KOPT-K1 (cell line): Measurements from ENCODE around the gene CABLES1.
A peak's percentile ranks its signal among the peaks of the same experiment; 100 is the strongest.

Source experiments
- H3K27ac ChIP-seq: fragments of 200-600 bp; sonication (generic); 2 replicates; pipeline ENCODE4 v1.5.1; 2016; ENCODE audit warnings: antibody characterized with exemption, mild to moderate bottlenecking, low read depth, low read length; ENCODE audit not compliant: poor library complexity, severe bottlenecking
- H3K36me3 ChIP-seq: fragments of 200-600 bp; sonication (generic); 2 replicates; pipeline ENCODE4 v1.5.1; 2017; ENCODE audit warnings: antibody characterized with exemption, mild to moderate bottlenecking, low read length, moderate library complexity; ENCODE audit not compliant: insufficient read depth
- H3K9me3 ChIP-seq: fragments of 200-600 bp; sonication (generic); 2 replicates; pipeline ENCODE4 v1.5.1; 2017; ENCODE audit warnings: antibody characterized with exemption, low read length, mild to moderate bottlenecking; ENCODE audit not compliant: insufficient read depth, poor library complexity, severe bottlenecking

Gene CABLES1

DNA sequence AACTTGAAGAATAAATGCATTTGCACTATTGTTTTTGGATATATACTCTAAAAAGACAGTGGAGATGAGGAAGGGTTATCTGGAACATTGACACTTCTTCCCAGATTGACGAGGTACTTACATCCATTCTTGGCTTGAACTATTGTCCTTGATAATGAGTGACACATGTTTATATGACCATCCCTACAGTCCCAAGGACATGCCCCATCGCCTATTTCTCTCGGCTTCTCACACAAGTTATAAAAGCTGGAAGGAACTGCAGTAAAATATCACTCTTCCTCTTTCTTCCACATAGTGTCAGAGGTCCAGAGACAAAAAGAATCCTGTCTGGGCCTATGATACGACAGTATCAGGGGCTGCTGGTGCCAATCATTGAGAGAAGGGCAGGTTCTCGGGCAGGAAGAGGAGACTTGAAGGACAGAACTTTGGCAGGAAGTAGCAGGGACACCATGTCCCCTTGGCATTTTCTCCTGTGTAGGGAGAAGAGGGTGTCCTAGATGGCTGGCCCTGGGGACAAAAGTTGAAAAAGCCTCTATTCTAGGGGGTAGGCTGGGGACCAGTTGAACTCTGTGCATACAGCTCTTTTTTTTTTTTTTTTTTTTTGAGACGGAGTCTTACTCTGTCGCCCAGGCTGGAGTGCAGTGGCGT lies 5.8 kb upstream of the CABLES1 start:
- H3K9me3 ChIP-seq = no peaks in the 10 kb centered on the region
- no peak overlapping the region for H3K27ac ChIP-seq

DNA sequence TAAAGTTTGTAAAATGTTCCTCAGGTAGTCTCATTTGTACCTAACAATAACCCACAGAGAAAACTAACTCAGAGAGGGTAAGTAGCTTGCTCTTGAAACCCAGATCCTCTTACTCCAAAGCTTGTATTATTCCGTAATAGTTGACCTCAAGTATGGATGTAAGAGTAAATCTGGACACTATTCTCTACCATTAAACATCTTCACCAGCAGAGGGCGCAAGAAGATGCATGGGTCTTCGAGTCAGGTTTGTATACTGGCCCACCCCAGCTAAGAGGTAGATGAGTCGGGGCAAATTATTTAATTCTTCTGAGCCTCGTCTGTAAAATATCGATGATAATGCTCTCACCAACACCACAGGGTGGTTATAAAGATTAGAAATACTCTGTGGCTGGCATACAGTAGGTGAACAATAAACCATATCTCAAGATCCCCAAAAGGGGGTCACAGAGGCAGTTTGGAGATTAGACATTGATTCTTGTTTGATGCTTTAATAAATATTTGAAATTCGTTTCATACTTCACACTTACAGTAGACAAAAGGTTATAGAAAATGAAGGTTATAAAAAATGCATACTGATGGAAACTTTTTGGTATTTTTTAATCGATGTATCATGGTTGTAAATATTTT lies 3.5 kb upstream of the CABLES1 start:
- no peaks in the 10 kb centered on the region for H3K9me3 ChIP-seq
- no peak overlapping the region for H3K27ac ChIP-seq
- H3K36me3 ChIP-seq = no peaks in the 10 kb centered on the region

More for the DNA sequence above, 5.8 kb upstream of the CABLES1 start:
- no peaks in the 10 kb centered on the region for H3K36me3 ChIP-seq

DNA sequence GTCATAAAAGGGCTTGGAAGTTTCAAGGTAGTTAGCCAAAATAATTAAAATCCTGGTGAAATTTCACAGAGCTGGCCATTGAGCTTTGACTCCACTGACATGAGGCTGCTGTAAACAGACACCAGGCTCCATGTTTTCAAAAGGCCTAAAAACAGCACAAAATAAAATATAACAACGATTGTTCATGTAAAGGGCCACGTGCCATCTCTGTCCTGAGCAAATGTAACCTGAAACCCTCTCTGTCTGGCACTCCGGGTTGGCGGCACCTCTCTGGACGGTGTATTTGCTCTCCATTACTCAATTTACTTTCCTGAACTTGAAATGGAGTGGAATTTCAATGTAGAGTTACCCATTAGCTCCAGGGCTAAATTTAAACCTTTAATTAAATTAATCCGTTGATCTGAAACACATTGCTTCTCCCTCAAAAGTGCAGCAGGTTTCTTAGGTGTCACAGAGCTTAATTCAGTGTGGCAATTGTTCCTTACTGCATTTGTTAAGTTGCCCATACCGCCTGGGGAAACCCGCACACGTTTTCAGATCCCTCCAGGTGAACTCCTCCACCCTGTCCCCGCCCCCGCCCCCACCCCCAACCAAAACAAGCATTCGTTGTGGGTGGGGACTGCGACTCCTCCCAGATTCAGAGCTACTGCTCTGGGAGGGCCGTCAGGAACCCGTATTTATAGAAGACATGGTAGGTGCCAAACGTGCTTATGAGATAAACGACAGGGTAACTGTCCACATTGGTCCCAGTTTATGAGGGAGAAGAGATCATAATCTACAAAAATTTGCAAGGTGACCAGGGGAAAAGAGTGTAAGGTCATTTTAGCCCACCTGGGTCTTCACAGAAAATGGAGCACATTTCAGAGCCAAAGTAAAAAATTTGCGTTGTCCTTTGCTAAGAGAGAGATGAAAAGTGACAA lies 1.2 kb upstream of the CABLES1 start:
- H3K36me3 ChIP-seq = no peaks in the 10 kb centered on the region
- H3K9me3 ChIP-seq = no peaks in the 10 kb centered on the region
- no peak overlapping the region for H3K27ac ChIP-seq

DNA sequence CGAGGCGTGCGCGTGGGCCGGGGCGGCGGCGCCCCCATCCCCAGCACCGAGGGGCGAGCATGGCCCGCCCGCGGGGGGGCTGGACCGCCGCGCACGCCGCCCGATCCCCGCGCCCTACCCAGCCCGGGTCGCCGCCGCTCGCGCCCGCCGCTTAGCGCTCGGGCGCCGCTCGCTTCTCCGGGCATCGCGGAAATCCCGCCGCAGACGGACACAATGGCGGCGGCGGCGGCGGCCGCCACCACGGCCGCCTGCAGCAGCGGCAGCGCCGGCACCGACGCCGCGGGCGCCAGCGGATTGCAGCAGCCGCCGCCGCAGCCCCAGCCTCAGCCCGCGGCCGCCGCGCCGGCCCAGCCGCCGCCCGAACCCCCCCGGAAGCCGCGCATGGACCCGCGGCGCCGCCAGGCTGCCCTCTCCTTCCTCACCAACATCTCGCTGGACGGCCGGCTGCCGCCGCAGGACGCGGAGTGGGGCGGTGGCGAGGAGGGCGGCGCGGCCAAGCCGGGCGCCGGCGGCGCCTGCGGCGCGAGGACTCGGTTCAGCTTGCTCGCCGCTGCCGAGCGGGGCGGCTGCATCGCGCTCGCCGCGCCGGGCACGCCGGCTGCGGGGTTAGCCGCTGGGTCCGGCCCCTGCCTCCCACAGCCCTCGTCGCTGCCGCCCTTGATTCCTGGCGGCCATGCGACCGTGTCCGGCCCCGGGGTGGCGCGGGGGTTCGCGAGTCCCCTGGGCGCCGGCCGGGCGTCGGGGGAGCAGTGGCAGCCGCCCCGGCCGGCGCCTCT lies 453 bp downstream of the CABLES1 start:
- Histone ChIP-seq H3K9me3 (no peaks in the 10 kb centered on the region), H3K36me3 (no peaks in the 10 kb centered on the region), H3K27ac (no peak overlapping the region)

DNA sequence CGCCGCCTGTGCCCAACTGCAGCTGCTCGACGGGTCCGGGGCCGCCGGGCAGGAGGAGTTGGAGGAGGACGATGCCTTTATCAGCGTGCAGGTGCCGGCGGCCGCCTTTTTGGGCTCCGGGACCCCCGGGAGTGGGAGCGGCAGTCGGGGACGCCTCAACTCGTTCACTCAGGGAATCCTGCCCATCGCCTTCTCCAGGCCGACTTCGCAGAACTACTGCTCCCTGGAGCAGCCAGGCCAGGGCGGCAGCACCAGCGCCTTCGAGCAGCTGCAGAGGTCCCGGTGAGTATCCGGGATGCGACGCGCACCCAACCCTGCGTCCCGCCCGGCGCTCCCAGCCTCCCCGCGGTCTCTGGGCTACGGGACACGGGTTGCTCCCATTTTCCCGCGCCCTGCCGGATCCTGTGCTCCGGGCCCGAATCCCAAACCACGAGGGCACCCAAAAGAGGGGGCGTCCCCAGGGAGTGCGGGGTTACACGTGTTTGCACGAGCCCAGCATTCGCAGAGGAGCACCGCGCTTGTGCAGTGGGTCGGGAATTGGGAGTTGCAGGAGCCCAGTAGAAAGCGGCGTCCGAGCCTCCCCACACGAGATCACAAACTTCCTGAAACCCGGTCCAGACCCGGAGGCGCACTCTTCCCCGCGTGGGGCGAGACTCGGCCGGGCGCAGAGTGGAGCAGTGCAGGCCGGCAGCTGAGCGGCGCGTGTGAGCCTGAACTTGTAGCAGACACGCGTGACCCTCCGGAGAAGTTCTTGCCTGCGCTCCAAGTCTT lies 1.2 kb downstream of the CABLES1 start:
- H3K27ac ChIP-seq = no peak overlapping the region
- no peaks in the 10 kb centered on the region for H3K9me3 ChIP-seq
- no peaks in the 10 kb centered on the region for H3K36me3 ChIP-seq

DNA sequence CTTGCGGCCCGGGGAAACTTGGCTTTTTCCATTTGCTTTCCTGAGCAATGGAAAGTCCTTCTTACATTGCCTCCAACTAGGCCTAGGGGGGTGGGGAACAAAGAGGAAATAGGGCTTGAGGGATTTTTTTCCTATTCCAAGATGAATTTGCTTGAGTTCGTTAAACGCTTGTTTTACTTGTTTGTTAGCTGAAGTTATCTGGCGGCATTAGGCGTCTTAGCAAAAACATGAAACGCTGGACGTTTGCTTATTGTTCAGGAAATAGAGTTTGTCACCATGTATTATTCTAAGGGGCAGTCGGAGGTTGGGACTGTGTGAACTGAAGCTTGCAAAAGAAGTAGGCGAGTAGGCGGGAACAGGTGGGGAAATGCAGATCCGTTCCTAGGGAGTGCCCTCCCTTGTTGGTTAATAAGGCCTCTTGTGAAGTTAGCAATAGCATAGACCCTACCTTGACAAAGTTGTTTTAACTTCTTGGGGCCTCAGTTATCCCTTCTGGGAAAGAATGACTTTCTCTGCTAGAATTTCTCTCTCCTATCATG lies 1.9 kb downstream of the CABLES1 start:
- Histone ChIP-seq H3K9me3 (no peaks in the 10 kb centered on the region), H3K36me3 (no peaks in the 10 kb centered on the region), H3K27ac (no peak overlapping the region)

DNA sequence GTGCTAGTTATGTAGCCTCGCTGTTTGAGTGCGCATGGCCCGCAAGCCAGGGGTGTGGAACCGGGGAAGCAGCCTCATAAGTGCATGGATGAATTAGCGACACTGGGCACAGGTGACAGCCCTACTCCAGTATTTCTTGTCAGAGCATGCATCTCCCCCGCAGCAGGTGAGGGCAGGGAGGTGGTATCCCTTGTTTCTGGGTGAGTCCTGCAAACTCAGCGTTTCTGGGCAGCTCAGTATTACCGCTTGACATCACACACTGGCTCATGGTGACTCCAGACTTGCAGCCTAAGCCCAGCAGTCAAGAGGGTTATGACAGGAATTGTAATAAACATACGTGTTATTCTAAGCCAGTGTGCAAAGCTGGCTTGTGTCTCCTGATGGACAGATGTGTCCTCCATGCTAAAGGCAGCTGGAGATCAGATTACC lies 2.5 kb downstream of the CABLES1 start:
- Histone ChIP-seq H3K36me3 (no peaks in the 10 kb centered on the region), H3K27ac (no peak overlapping the region), H3K9me3 (no peaks in the 10 kb centered on the region)

DNA sequence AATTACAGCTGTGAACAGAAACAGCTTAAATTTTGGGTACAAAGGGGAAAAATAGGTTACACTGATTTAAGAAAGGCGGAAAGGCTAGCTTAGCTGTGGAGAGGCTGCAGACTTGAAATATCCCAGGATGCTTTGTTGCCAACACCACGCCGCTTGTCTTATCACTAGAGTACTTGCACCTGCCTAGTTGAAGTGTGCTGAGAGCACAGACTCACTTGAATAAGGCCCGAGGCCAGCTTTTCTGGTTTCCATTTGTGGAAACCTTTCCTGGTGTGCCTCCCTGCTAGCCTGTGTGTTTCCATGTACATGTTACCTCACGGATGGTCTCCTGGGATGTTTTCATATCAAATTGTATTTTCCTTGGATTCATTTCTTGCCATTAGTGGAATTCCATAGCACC lies 3.2 kb downstream of the CABLES1 start:
- H3K9me3 ChIP-seq = no peaks in the 10 kb centered on the region

DNA sequence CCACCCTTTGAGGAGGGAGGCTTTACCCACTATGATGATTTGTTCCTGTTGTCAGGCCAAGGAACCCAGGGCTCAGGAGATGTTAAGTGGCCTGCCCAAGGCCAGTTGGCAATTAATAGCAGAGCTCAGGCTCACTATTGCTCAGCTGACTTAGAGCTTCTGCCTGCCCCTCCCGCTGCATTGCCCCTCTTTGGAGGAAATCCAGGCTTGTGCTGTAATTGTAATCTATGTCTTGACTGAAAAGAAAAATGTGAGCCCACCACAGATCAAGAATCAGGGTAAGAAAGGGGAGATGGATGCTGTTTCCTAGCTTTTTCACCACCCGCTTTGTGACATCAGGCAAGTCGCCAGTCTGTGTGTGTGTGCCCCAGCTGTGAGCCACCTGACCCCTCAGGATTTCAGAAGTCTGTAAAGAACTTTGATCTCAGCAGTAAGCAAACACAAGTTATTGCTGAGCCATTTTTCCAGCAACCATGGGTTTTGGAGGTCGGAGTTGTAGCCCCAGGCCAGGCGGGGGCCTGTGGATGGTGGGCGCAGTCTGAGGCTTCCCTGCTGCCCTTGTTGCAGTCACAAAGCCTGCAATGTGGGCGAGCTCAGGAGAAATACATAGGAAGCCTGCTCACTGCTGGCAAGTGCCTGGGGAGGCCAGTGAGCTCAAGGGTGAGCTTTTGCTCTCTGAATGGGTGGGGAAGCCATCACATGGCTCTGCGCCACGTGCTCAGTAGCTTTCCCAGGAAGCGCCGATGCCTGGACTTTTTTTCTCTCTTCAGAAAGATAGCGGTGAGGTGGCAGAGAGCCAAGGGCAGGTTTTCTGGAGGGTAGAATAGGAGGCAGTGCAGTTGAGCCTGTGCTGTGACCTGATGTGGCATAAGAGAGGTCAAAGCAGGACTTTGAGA lies 6.1 kb downstream of the CABLES1 start:
- no peaks in the 10 kb centered on the region for H3K9me3 ChIP-seq
- no peak overlapping the region for H3K27ac ChIP-seq
- no peaks in the 10 kb centered on the region for H3K36me3 ChIP-seq

More for the DNA sequence above, 3.2 kb downstream of the CABLES1 start:
- Histone ChIP-seq H3K36me3 (no peaks in the 10 kb centered on the region), H3K27ac (no peak overlapping the region)

DNA sequence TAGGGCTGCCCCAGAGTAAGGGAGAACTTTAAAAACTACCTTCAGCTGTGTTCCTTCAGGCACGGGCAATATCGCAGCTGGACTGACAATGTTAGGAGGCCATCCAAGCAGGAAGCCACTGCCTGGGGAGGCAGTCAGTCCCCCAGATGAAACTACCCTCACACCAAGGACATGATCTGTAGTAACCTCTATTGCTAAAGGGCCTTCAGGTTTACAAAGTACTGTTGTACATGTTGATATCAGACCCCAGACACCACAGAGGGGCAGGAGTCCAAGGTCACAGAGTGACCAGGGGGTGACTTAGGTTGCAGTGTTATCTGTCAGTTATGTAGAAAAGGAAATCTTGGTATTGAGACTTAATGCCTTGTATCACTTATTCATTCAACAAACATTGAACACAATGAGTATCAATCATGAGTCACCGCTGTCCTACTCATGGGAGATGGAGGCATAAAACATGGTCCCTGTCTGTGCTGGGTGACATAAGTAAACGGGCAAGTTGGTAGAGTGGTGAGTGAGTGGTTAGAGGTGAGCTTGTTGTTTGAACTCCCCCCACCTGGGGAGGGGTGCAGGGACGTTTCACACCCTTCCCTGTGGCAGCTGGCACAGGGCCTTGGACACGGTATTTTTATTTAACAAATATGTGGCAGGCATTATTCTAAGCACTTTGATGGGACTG lies 7.1 kb downstream of the CABLES1 start:
- H3K27ac ChIP-seq = no peak overlapping the region
- no peaks in the 10 kb centered on the region for H3K9me3 ChIP-seq
- H3K36me3 ChIP-seq = no peaks in the 10 kb centered on the region

DNA sequence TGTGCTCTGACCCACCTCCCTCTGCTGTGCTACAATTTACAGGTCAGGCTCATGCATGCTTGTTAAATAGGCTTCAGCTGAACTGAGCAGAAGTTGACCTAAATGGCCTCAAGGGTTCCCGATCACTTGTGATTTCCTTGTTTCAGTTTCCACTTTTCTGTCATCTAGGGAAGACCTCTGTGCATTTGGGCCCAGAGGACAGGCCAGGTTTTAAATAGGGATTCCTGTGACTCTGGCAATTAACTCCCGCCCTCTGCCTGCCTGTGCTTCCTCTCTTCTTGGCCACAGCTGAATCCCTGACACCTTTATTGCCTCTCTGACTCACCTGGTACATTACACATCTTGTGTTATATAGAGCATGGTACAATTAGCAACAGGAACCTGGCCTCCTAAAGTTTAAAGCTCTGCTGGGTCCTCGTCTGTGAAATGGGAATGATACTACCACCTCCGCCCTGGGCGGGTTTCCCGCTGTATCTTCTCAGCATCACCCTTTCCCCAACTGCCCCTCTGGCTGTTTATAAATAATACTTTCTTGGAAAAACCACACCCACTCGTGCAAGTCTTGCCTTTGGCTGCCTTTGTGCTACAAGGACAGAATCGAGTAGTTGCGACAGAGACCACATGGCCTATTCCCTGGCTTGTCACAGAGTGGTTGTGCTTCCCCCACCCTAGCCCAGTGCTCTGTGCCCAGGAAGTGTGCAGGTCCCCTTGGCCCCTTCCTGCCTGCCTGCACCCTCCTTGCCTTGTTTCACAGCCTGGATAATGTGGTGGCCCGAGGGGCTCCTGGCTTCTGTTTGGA lies 7.9 kb downstream of the CABLES1 start:
- no peaks in the 10 kb centered on the region for H3K9me3 ChIP-seq
- H3K27ac ChIP-seq = peak overlapping the region; percentile 7
- no peaks in the 10 kb centered on the region for H3K36me3 ChIP-seq

DNA sequence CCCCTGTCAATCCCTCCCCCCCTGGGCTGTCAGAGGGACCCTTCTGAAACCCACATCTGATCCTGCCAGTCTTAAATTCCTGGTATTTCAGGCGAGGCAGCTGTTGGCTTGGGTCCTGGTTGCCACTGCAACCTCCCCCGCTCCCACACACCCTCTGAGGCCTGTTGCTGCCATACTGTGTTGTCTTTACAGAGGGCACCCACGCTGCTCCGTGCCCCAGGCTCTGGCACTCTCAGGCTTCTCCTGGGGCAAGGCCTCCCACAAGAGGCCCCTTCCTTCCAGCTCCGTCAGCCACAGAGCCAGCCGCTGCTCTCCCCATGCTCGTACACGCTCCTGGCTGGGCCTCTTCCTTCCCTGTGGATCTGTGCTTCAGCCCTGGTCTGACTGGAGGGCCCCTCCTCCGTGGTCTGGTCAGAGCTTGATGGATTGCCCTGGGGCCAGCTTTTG lies 8.6 kb downstream of the CABLES1 start:
- H3K9me3 ChIP-seq = no peaks in the 10 kb centered on the region
- no peaks in the 10 kb centered on the region for H3K36me3 ChIP-seq
- H3K27ac ChIP-seq = peak overlapping the region; percentile 7
